H1 (cell line): Measurements from ENCODE around the gene MRPL27. TPM values are rescaled to one million over a fixed set of nuclear protein-coding genes. Genes with fewer than 3 reads are reported as not detected.
A peak's percentile ranks its signal among the peaks of the same experiment; 100 is the strongest.

ENCODE experiments used
- CTCF ChIA-PET: fragments of 300-600 bp; sonication (Branson Sonifier 250); formaldehyde crosslinking; loops from one replicate; lab custom pipeline; 2021; ENCODE audit not compliant: partially characterized antibody; lab: Charles Lee
- POLR2A ChIA-PET: fragments of 300-600 bp; sonication (Branson Sonifier 250); formaldehyde crosslinking; loops from one replicate; lab custom pipeline; 2021; ENCODE audit warnings: inconsistent platforms; ENCODE audit not compliant: partially characterized antibody; lab: Charles Lee
- DNase-seq, 2 experiments: peaks; one replicate each; pipeline versions ENCODE4 v3.0.0 to v3.0.0-alpha.2; 2010 to 2022; ENCODE audit warnings: low spot score in 2 of 2, low read depth in 1 of 2, mixed read lengths in 1 of 2
- FAIRE-seq: peaks from 2 replicates; lab custom pipeline; 2011; peaks lifted over from hg19 to GRCh38; lab: Jason Lieb, UNC
- H2AFZ ChIP-seq: 2 replicates; pipeline ENCODE4 v1.8.1; 2012; ENCODE audit warnings: low read length, inconsistent platforms
- H2AK5ac ChIP-seq: 2 replicates; pipeline ENCODE4 v1.6.1; 2013; ENCODE audit warnings: low read depth, low read length
- H2BK120ac ChIP-seq: replicated peaks from 2 replicates; pipeline ENCODE3; 2013; ENCODE audit warnings: low read depth, low read length, inconsistent platforms
- H2BK12ac ChIP-seq: 2 replicates; pipeline ENCODE4 v1.6.1; 2013; ENCODE audit warnings: low read depth, low read length
- H2BK15ac ChIP-seq: 2 replicates; pipeline ENCODE4 v1.6.1; 2013; ENCODE audit warnings: low read length
- H2BK20ac ChIP-seq: 2 replicates; pipeline ENCODE4 v1.6.1; 2013; ENCODE audit warnings: low read length
- H2BK5ac ChIP-seq: 2 replicates; pipeline ENCODE4 v1.6.1; 2013; ENCODE audit warnings: low read depth, low read length
- H3K14ac ChIP-seq: 2 replicates; pipeline ENCODE4 v1.6.1; 2013; ENCODE audit warnings: inconsistent platforms; ENCODE audit not compliant: insufficient read length
- H3K18ac ChIP-seq: 2 replicates; pipeline ENCODE4 v1.6.1; 2013; ENCODE audit warnings: low read length; ENCODE audit errors: extremely low read depth
- H3K23ac ChIP-seq: 2 replicates; pipeline ENCODE4 v1.6.1; 2013; ENCODE audit warnings: inconsistent platforms; ENCODE audit not compliant: insufficient read length
- H3K23me2 ChIP-seq: 2 replicates; pipeline ENCODE4 v1.6.1; 2013; ENCODE audit warnings: low read depth, low read length
- H3K27ac ChIP-seq: 2 replicates; pipeline ENCODE4 v1.6.1; 2011; ENCODE audit warnings: low read depth, low read length, inconsistent platforms
- H3K27me3 ChIP-seq, 4 experiments: replicated peaks in 1 of 4; 1 replicate in 1 of 4; 2 replicates in 3 of 4; pipeline versions ENCODE4 v1.6.1 to v1.8.1; 2011 to 2013; ENCODE audit warnings: low read length in 3 of 4, mild to moderate bottlenecking in 3 of 4, inconsistent platforms in 2 of 4, mixed read lengths in 2 of 4, moderate library complexity in 1 of 4; ENCODE audit not compliant: control insufficient read depth in 3 of 4, insufficient read depth in 3 of 4; ENCODE audit errors: extremely low read depth in 1 of 4
- H3K36me3 ChIP-seq, 4 experiments: 2 replicates each; pipeline versions ENCODE4 v1.6.1 to v1.8.1; 2011 to 2013; ENCODE audit warnings: mild to moderate bottlenecking in 4 of 4, low read length in 3 of 4, moderate library complexity in 2 of 4, control low read depth in 1 of 4, inconsistent platforms in 1 of 4; ENCODE audit not compliant: insufficient read depth in 4 of 4, control insufficient read depth in 2 of 4
- H3K4ac ChIP-seq: replicated peaks from 2 replicates; pipeline ENCODE3; 2013; ENCODE audit warnings: low read length, low read depth, mixed read lengths, inconsistent platforms; ENCODE audit not compliant: insufficient read length
- H3K4me1 ChIP-seq, 4 experiments: replicated peaks in 1 of 4; 1 replicate in 1 of 4; 2 replicates in 3 of 4; pipeline versions ENCODE4 v1.6.1 to v1.8.1; 2011 to 2013; ENCODE audit warnings: low read length in 3 of 4, inconsistent platforms in 2 of 4, mixed read lengths in 1 of 4; ENCODE audit not compliant: insufficient read depth in 4 of 4, control insufficient read depth in 3 of 4
- H3K4me2 ChIP-seq, 2 experiments: 2 replicates each; pipeline versions ENCODE4 v1.6.1 to v1.8.1; 2011 to 2013; ENCODE audit warnings: low read depth in 2 of 2, low read length in 2 of 2, control low read depth in 1 of 2, inconsistent platforms in 1 of 2, mild to moderate bottlenecking in 1 of 2; ENCODE audit not compliant: insufficient read depth in 1 of 2
- H3K4me3 ChIP-seq, 4 experiments: fragments of 200-600, 300-600 bp in 1 of 4; sonication (generic), shearing (Covaris generic), sonication (Bioruptor Twin) in 1 of 4; 2 replicates each; pipeline versions ENCODE4 v1.5.1 to v1.8.1; 2011 to 2016; ENCODE audit warnings: low read length in 4 of 4, low read depth in 3 of 4, control low read depth in 2 of 4, inconsistent platforms in 2 of 4, mild to moderate bottlenecking in 2 of 4, mixed read lengths in 1 of 4, moderate library complexity in 1 of 4; ENCODE audit not compliant: insufficient read depth in 2 of 4; ENCODE audit errors: extremely low read depth in 1 of 4
- H3K56ac ChIP-seq: replicated peaks from 2 replicates; pipeline ENCODE3; 2013; ENCODE audit warnings: low read depth, mild to moderate bottlenecking, mixed read lengths, low read length, inconsistent platforms; ENCODE audit not compliant: insufficient read length
- H3K79me1 ChIP-seq: 2 replicates; pipeline ENCODE4 v1.6.1; 2013; ENCODE audit warnings: low read depth, low read length, control low read depth
- H3K79me2 ChIP-seq, 2 experiments: 2 replicates each; pipeline versions ENCODE4 v1.6.1 to v1.8.1; 2012 to 2013; ENCODE audit warnings: low read length in 2 of 2, mild to moderate bottlenecking in 2 of 2, inconsistent platforms in 1 of 2; ENCODE audit not compliant: insufficient read depth in 2 of 2, control insufficient read depth in 1 of 2
- H3K9ac ChIP-seq, 4 experiments: replicated peaks in 1 of 4; 1 replicate in 1 of 4; 2 replicates in 3 of 4; pipeline versions ENCODE4 v1.6.1 to v1.8.1; 2011 to 2013; ENCODE audit warnings: low read depth in 3 of 4, low read length in 3 of 4, control low read depth in 2 of 4, mild to moderate bottlenecking in 2 of 4, moderate library complexity in 2 of 4, inconsistent platforms in 1 of 4; ENCODE audit errors: extremely low read depth in 1 of 4
- H3K9me3 ChIP-seq, 2 experiments: 2 replicates each; pipeline versions ENCODE4 v1.6.1 to v1.8.1; 2012 to 2013; ENCODE audit warnings: mild to moderate bottlenecking in 2 of 2, moderate library complexity in 2 of 2, control low read depth in 1 of 2, inconsistent platforms in 1 of 2, low read depth in 1 of 2, low read length in 1 of 2, mixed read lengths in 1 of 2; ENCODE audit not compliant: insufficient read depth in 2 of 2
- H4K20me1 ChIP-seq, 2 experiments: replicated peaks in 1 of 2; 2 replicates each; pipeline versions ENCODE3 to v1.8.1; 2011 to 2013; ENCODE audit warnings: inconsistent platforms in 2 of 2, low read length in 2 of 2, mild to moderate bottlenecking in 1 of 2; ENCODE audit not compliant: insufficient read depth in 2 of 2, control insufficient read depth in 1 of 2
- H4K5ac ChIP-seq: 2 replicates; pipeline ENCODE4 v1.6.1; 2013; ENCODE audit warnings: low read length, low read depth, mixed read lengths, inconsistent platforms; ENCODE audit not compliant: insufficient read length
- H4K8ac ChIP-seq: 2 replicates; pipeline ENCODE4 v1.8.0; 2013; ENCODE audit warnings: mild to moderate bottlenecking, moderate library complexity, low read length, inconsistent platforms; ENCODE audit not compliant: insufficient read depth; ENCODE audit errors: extremely low read depth
- H4K91ac ChIP-seq: replicated peaks from 2 replicates; pipeline ENCODE3; 2013; ENCODE audit warnings: low read length, mixed read lengths, inconsistent platforms; ENCODE audit not compliant: insufficient read length
- CBX5 ChIP-seq: fragments of 300-800, 300-1000 bp; sonication (generic); IDR thresholded peaks from 2 replicates; pipeline ENCODE4 v1.7.1; 2016; ENCODE audit warnings: antibody characterized with exemption, low read length, low read depth
- CEBPB ChIP-seq: IDR thresholded peaks from 2 replicates; pipeline ENCODE4 v1.6.1; 2012; ENCODE audit warnings: low read depth, low read length
- CHD1 ChIP-seq: IDR thresholded peaks from 2 replicates; pipeline ENCODE4 v1.6.1; 2012; ENCODE audit warnings: low read depth, low read length, improper control_type of control experiment
- CHD2 ChIP-seq: IDR thresholded peaks from 2 replicates; pipeline ENCODE4 v1.6.1; 2012; ENCODE audit warnings: low read length, improper control_type of control experiment
- JUN ChIP-seq: IDR thresholded peaks from 2 replicates; pipeline ENCODE4 v1.6.1; 2011; ENCODE audit warnings: low read depth, mild to moderate bottlenecking, improper control_type of control experiment, low read length
- MAFK ChIP-seq: IDR thresholded peaks from 2 replicates; pipeline ENCODE4 v1.6.1; 2012; ENCODE audit warnings: low read depth, mild to moderate bottlenecking, improper control_type of control experiment, low read length
- POLR2A ChIP-seq, 2 experiments: IDR thresholded peaks; 1 replicate in 1 of 2; 2 replicates in 1 of 2; pipeline ENCODE4 v1.6.1; 2011; ENCODE audit warnings: low read depth in 2 of 2, low read length in 2 of 2, mild to moderate bottlenecking in 2 of 2; ENCODE audit errors: control extremely low read depth in 1 of 2
- POLR2AphosphoS5 ChIP-seq: IDR thresholded peaks from 2 replicates; pipeline ENCODE4 v1.6.1; 2011; ENCODE audit warnings: low read depth, low read length
- SAP30 ChIP-seq: fragments of 300-600 bp; sonication (generic); IDR thresholded peaks from 2 replicates; pipeline ENCODE4 v1.7.1; 2012; ENCODE audit warnings: low read length, moderate library complexity, mild to moderate bottlenecking, inconsistent platforms; ENCODE audit not compliant: insufficient read depth, insufficient replicate concordance
- SP1 ChIP-seq: IDR thresholded peaks from 2 replicates; pipeline ENCODE4 v1.6.1; 2011; ENCODE audit warnings: low read depth, low read length
- SUZ12 ChIP-seq: fragments of 200-600 bp; sonication (generic); IDR thresholded peaks from 2 replicates; pipeline ENCODE4 v1.6.1; 2012; ENCODE audit warnings: mild to moderate bottlenecking, inconsistent platforms, low read length, moderate library complexity, mixed read lengths
- polyA plus RNA-seq, 7 experiments: library from polyadenylated mRNA; depleted of rRNA in 3 of 7; stranded (reverse) in 5 of 7; unstranded in 2 of 7; fragments of >200 nt in 5 of 7; fragments of 200-250 nt in 2 of 7; gene quantifications; 1 replicate in 5 of 7; 2 replicates in 1 of 7; 4 replicates in 1 of 7; pipeline versions ENCODE4 v1.2.1 to v1.2.3, GENCODE V29; 2011 to 2013; ENCODE audit warnings: missing spikeins in 2 of 7, mixed read lengths in 2 of 7
- total RNA-seq: library from RNA; stranded (reverse); fragmentation: NEBNext Ultra II Directional; extraction: Animal tissue kit (Norgen Biotek cat#: 25700); gene quantifications from 2 replicates; pipeline ENCODE4 v1.2.1, GENCODE V29; 2021

MRPL27 gene
- total and polyA plus RNA-seq, 2 of the 8 experiments (the other 6 are each of a cell fraction or from before 2014, with no cell fraction given): 75.6 to 135 TPM

DNA sequence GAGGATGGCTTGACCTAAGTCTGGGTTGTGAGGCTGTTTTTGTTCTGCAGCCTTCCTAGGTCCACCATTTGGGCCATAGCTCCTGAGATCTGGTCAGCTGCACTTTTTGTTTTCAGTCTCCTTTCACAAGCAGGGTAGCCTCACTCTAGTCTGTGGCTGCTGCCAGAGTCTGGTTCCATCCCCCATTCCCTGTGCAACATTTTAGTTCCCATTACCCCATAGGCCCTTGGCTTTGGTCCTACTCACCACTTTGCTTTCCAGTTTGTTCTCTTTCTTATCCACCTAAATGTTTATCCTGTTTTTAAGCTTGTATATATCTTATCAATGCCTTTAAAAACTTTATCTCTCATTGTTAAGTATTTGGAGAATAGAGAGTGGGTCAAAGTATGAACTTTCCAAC, 33.6 kb downstream of the MRPL27 start:
- H2BK20ac ChIP-seq: no peak overlapping the region
- H3K23me2 ChIP-seq: no peaks in the 10 kb centered on the region
- no peaks in the 10 kb centered on the region for H3K36me3 ChIP-seq
- H3K27me3 ChIP-seq: no peaks in the 10 kb centered on the region
- no peak overlapping the region for H3K14ac ChIP-seq
- H4K8ac ChIP-seq: no peak overlapping the region
- no peak overlapping the region for H2AK5ac ChIP-seq
- H4K5ac ChIP-seq: no peak overlapping the region
- H3K79me1 ChIP-seq: no peaks in the 10 kb centered on the region
- no peak overlapping the region for H3K18ac ChIP-seq
- H3K9me3 ChIP-seq: peaks cover 4% of the 10 kb centered on the region in 2 experiments; a peak in 2 of 4 replicates
- H3K4me3 ChIP-seq: no peak overlapping the region
- H2BK5ac ChIP-seq: no peak overlapping the region
- no peak overlapping the region for H4K91ac ChIP-seq
- H3K23ac ChIP-seq: no peak overlapping the region
- H3K27ac ChIP-seq: no peak overlapping the region
- no peak overlapping the region for H2BK120ac ChIP-seq
- no peaks in the 10 kb centered on the region for H4K20me1 ChIP-seq
- H2BK12ac ChIP-seq: no peak overlapping the region
- TF ChIP-seq CHD1: no peak
- no peak for TF ChIP-seq MAFK
- TF ChIP-seq SP1: no peak
- TF ChIP-seq SUZ12: no peak
- TF ChIP-seq POLR2A (IDR thresholded peaks at IDR 0.05; ENCODE audit: control extremely low read depth in 1 of 2, low read depth in 2 of 2, low read length in 2 of 2): no peak
- no peak for TF ChIP-seq CEBPB
- TF ChIP-seq JUN: no peak
- no peak for TF ChIP-seq CBX5
- no peak for TF ChIP-seq POLR2AphosphoS5
- no peak for TF ChIP-seq CHD2
- TF ChIP-seq SAP30: no peak
- H3K4me1 ChIP-seq: no peaks in the 10 kb centered on the region
- no peak overlapping the region for H3K4ac ChIP-seq
- no peak overlapping the region for H3K56ac ChIP-seq
- CTCF ChIA-PET: interaction anchor here (1.0 to 1.9 kb wide), 4 partner anchors 42 to 169 kb away, joined by 5 to 10 read pairs (median 7); partner anchors contain the start of gene LRRC59
- H3K4me2 ChIP-seq: no peak overlapping the region
- H3K9ac ChIP-seq: no peak overlapping the region
- 0 out of 2 replicates have a peak overlapping the region, but pooled peaks have one; percentile 16 for H2BK15ac ChIP-seq
- POLR2A ChIA-PET: no interaction called here
- DNase-seq (no peak), FAIRE-seq (no peak)
- H2AFZ ChIP-seq: no peak overlapping the region
- no peaks in the 10 kb centered on the region for H3K79me2 ChIP-seq
